ENCODE results near the gene CDCA5.
A peak's percentile ranks its signal among the peaks of the same experiment; 100 is the strongest.

CDCA5 gene

DNA sequence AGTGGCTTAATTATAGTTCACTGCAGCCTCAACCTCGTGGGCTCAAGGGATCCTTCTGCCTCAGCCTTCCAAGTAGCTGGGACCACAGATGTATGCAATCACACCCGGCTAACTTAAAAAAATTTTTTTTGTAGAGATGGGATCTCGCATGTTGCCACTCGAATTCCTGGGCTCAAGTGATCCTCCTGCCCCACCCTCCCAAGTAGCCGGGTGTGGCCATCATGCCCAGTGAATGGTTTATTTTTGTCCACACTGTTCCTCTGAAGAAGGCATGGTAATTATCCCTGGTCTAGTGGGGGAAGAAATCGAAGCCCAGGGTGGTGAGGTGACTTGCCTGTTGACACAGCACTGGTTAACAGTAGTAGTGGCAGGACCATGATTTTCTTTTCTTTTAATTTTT lies 40.9 kb downstream of the CDCA5 start:
- no peaks in the 10 kb centered on the region for H3K9me3 Mint-ChIP-seq
- peak overlapping the region; percentile 93 for H3K4me3 Mint-ChIP-seq
- peaks cover 23% of the 10 kb centered on the region for H3K4me1 Mint-ChIP-seq (ENCODE audit: low read depth)

GRCh38 chr11:65040847-65041622 lies 42.8 kb downstream of the CDCA5 start, which contains the start of gene SAC3D1:
Gene SAC3D1, plus strand, starts transcription at chr11:65041210. Its CDS starts 83 bp downstream, at chr11:65041293.
- Mint-ChIP-seq H3K9me3 (no peaks in the 10 kb centered on the region), H3K36me3 (ENCODE audit: low read depth) (peaks cover 22% of the 10 kb centered on the region), H3K27ac (peak within 1 kb of the TSS; percentile 95), H3K4me3 (peak within 1 kb of the TSS; percentile 93), H3K27me3 (ENCODE audit: low read depth) (no peaks in the 10 kb centered on the region), H3K4me1 (ENCODE audit: low read depth) (peaks cover 12% of the 10 kb centered on the region)
- peak; percentile 95 for DNase-seq (ENCODE audit: low spot score)

More for the DNA sequence above, 40.9 kb downstream of the CDCA5 start:
- Mint-ChIP-seq H3K27ac (no peak overlapping the region), H3K36me3 (ENCODE audit: low read depth) (peaks cover 22% of the 10 kb centered on the region), H3K27me3 (ENCODE audit: low read depth) (no peaks in the 10 kb centered on the region)
- DNase-seq (ENCODE audit: low spot score): no peak

- Mint-ChIP-seq H3K9me3 (no peaks in the 10 kb centered on the region), H3K36me3 (ENCODE audit: low read depth) (peaks cover 22% of the 10 kb centered on the region), H3K4me1 (ENCODE audit: low read depth) (peaks cover 12% of the 10 kb centered on the region), H3K27ac (peak overlapping the region; percentile 95), H3K4me3 (peak overlapping the region; percentile 87), H3K27me3 (ENCODE audit: low read depth) (no peaks in the 10 kb centered on the region)
- DNase-seq (ENCODE audit: low spot score): no peak
Observed at GRCh38 chr11:65040520-65040846, 43.4 kb downstream of the CDCA5 start.

DNA sequence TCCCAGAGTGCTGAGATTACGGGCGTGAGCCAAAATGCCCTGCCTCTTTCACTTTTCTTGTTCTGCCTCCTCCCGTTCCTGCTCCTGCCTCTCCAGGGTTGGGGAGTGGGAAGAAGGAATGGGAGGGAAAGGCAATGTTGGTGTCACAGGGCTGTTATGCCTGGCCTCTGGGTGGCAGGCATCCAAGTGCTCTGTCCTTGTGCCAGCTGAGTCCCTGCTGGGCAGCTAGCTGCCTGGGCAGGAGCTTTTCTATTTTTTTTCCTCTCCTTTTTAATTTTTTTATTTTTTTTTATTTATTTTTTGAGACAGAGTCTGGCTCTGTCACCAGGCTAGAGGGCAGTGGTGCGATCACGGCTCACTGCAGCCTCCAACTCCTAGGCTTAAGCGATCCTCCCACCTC lies 46.9 kb downstream of the CDCA5 start:
- peaks cover 10% of the 10 kb centered on the region for H3K36me3 Mint-ChIP-seq (ENCODE audit: low read depth)
- H3K27me3 Mint-ChIP-seq (ENCODE audit: low read depth): no peaks in the 10 kb centered on the region
- no peak overlapping the region for H3K4me3 Mint-ChIP-seq
- no peak for DNase-seq (ENCODE audit: low spot score)
- peaks cover 5% of the 10 kb centered on the region for H3K4me1 Mint-ChIP-seq (ENCODE audit: low read depth)
- H3K9me3 Mint-ChIP-seq: no peaks in the 10 kb centered on the region
- no peak overlapping the region for H3K27ac Mint-ChIP-seq

- no peaks in the 10 kb centered on the region for H3K9me3 Mint-ChIP-seq
- DNase-seq (ENCODE audit: low spot score): no peak
Observed at GRCh38 chr11:65035579-65035978, 48.3 kb downstream of the CDCA5 start.

DNA sequence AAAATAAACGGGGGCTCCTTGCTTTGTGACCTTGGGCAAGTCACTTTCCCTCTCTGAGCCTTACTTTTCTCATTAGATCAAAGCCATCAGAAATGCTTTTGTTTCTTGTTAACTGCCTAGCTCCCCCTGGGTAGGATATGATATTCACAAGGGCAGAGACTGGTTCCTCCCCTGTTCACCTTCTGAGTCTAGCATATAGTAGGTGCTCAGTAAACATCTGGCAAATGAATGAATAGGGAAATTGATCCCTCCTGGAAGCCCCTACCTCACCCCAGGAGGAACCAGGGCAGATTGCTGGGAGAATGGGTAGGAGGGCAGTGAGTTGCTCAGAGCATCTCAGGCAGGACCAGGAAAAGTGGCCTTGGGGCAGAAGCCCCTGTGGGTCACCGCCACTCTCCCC lies 49.4 kb downstream of the CDCA5 start:
- Mint-ChIP-seq H3K27me3 (ENCODE audit: low read depth) (no peaks in the 10 kb centered on the region), H3K27ac (no peak overlapping the region), H3K9me3 (no peaks in the 10 kb centered on the region), H3K36me3 (ENCODE audit: low read depth) (peaks cover 11% of the 10 kb centered on the region), H3K4me1 (ENCODE audit: low read depth) (no peaks in the 10 kb centered on the region), H3K4me3 (no peak overlapping the region)
- DNase-seq (ENCODE audit: low spot score): no peak

More at GRCh38 chr11:65035579-65035978, 48.3 kb downstream of the CDCA5 start:
- Mint-ChIP-seq H3K27ac (no peak overlapping the region), H3K4me1 (ENCODE audit: low read depth) (peaks cover 2% of the 10 kb centered on the region), H3K27me3 (ENCODE audit: low read depth) (no peaks in the 10 kb centered on the region), H3K36me3 (ENCODE audit: low read depth) (peaks cover 11% of the 10 kb centered on the region), H3K4me3 (no peak overlapping the region)

DNA sequence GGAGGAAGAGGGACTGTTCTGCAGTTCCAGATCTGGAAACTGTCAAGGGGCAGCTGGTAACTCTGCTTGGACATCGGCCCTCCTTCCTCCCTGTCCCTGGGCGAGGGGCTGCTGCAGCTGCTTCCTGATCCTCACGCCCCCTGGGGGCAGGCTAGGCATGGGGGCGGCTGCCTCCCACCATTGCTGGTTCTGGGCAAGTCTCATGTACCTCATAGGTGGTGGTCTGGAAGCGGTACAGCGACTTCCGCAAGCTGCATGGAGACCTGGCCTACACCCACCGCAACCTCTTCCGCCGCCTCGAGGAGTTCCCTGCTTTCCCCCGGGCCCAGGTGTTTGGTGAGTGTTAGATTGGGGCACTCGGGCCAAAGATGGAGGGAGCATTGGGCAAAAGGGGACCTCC lies 51.6 kb downstream of the CDCA5 start:
- H3K4me3 Mint-ChIP-seq: no peak overlapping the region
- no peaks in the 10 kb centered on the region for H3K9me3 Mint-ChIP-seq
- DNase-seq (ENCODE audit: low spot score): no peak
- no peak overlapping the region for H3K27ac Mint-ChIP-seq
- peaks cover 11% of the 10 kb centered on the region for H3K4me1 Mint-ChIP-seq (ENCODE audit: low read depth)
- peaks cover 12% of the 10 kb centered on the region for H3K36me3 Mint-ChIP-seq (ENCODE audit: low read depth)
- no peaks in the 10 kb centered on the region for H3K27me3 Mint-ChIP-seq (ENCODE audit: low read depth)

Measured in T-helper 2 cell treated with Interferon-gamma antibody and Interleukin-4, amounts not matched to agents 5 μg/mL and 100 μg/mL, for 36 hours (primary cell).